SK-N-SH treated with all-trans-retinoic acid at 6 μM for 48 hours (cell line): ENCODE measurements around the gene DPYD.

ENCODE experiments used
- ATAC-seq: fragments of 200-7000 bp; cut with Tn5 transposase; 3 replicates; pipeline ENCODE4 v1.9.1; 2020; ENCODE audit warnings: mild to moderate bottlenecking, moderate library complexity
- ARNTL ChIP-seq: fragments of 450-650 bp; formaldehyde crosslinking; IDR thresholded peaks from 2 replicates; pipeline ENCODE4 v1.5.0; 2020; ENCODE audit warnings: low read depth, mild to moderate bottlenecking, moderate library complexity, borderline replicate concordance
- BACH2 ChIP-seq: fragments of 250-450 bp; sonication (Bioruptor Pico); IDR thresholded peaks from 2 replicates; pipeline ENCODE4 v1.9.0; 2021; ENCODE audit warnings: mild to moderate bottlenecking, borderline replicate concordance
- ESRRG ChIP-seq: fragments of 250-450 bp; sonication (Bioruptor Pico); IDR thresholded peaks from 2 replicates; pipeline ENCODE4 v1.6.1; 2021; ENCODE audit warnings: mild to moderate bottlenecking
- ISL1 ChIP-seq: fragments of 250-450 bp; sonication (Bioruptor Pico); IDR thresholded peaks from 2 replicates; pipeline ENCODE4 v2.1.2; 2022; ENCODE audit warnings: mild to moderate bottlenecking, moderate library complexity
- OSR1 ChIP-seq: fragments of 250-450 bp; sonication (Bioruptor Pico); IDR thresholded peaks from 2 replicates; pipeline ENCODE4 v1.8.0; 2022; ENCODE audit warnings: moderate library complexity, mild to moderate bottlenecking, inconsistent platforms
- PPARA ChIP-seq: fragments of 250-450 bp; sonication (Bioruptor Pico); IDR thresholded peaks from 2 replicates; pipeline ENCODE4 v1.5.0; 2020; ENCODE audit warnings: mild to moderate bottlenecking, borderline replicate concordance
- RARB ChIP-seq: fragments of 250-450 bp; sonication (Bioruptor Pico); IDR thresholded peaks from 2 replicates; pipeline ENCODE4 v1.8.0; 2021; ENCODE audit warnings: mild to moderate bottlenecking, moderate library complexity
- SNAI2 ChIP-seq: fragments of 250-450 bp; sonication (Bioruptor Pico); IDR thresholded peaks from 2 replicates; pipeline ENCODE4 v1.5.0; 2020; ENCODE audit warnings: mild to moderate bottlenecking, moderate library complexity
- TCF4 ChIP-seq: fragments of 250-450 bp; sonication (Bioruptor Pico); IDR thresholded peaks from 2 replicates; pipeline ENCODE4 v1.8.0; 2021; ENCODE audit warnings: mild to moderate bottlenecking, moderate library complexity, borderline replicate concordance
- TOX ChIP-seq: fragments of 250-450 bp; sonication (Bioruptor Pico); IDR thresholded peaks from 2 replicates; pipeline ENCODE4 v1.8.0; 2021; ENCODE audit warnings: mild to moderate bottlenecking, moderate library complexity, borderline replicate concordance
- ZC3H10 ChIP-seq: fragments of 250-450 bp; sonication (Bioruptor Pico); IDR thresholded peaks from 2 replicates; pipeline ENCODE4 v1.5.1; 2021; ENCODE audit warnings: mild to moderate bottlenecking, moderate library complexity
- ZFP3 ChIP-seq: fragments of 250-450 bp; sonication (Bioruptor Pico); IDR thresholded peaks from 2 replicates; pipeline ENCODE4 v1.5.0; 2020; ENCODE audit warnings: mild to moderate bottlenecking, moderate library complexity
- ZFP30 ChIP-seq: fragments of 450-650 bp; formaldehyde crosslinking; IDR thresholded peaks from 2 replicates; pipeline ENCODE4 v1.5.0; 2022; ENCODE audit warnings: mild to moderate bottlenecking, moderate library complexity
- ZNF565 ChIP-seq: fragments of 450-650 bp; formaldehyde crosslinking; conservative IDR thresholded peaks from 2 replicates; pipeline ENCODE4 v1.5.0; 2020; ENCODE audit warnings: low read depth, mild to moderate bottlenecking, moderate library complexity
- ZNF70 ChIP-seq: fragments of 450-650 bp; formaldehyde crosslinking; IDR thresholded peaks from 2 replicates; pipeline ENCODE4 v1.5.0; 2020; ENCODE audit warnings: mild to moderate bottlenecking, moderate library complexity
- ZNF8 ChIP-seq: fragments of 450-650 bp; formaldehyde crosslinking; IDR thresholded peaks from 2 replicates; pipeline ENCODE4 v1.5.0; 2020; ENCODE audit warnings: mild to moderate bottlenecking, moderate library complexity
- TF ChIP-seq, protein P1 (sequence below): fragments of 250-450 bp; sonication (Bioruptor Pico); IDR thresholded peaks from 2 replicates; pipeline ENCODE4 v1.5.1; 2020; ENCODE audit warnings: low read depth, mild to moderate bottlenecking, moderate library complexity
- TF ChIP-seq, protein P2 (sequence below): fragments of 250-450 bp; sonication (Bioruptor Pico); IDR thresholded peaks from 2 replicates; pipeline ENCODE4 v1.8.0; 2020; ENCODE audit warnings: mild to moderate bottlenecking, moderate library complexity, borderline replicate concordance
- TF ChIP-seq, protein P3 (sequence below): fragments of 250-450 bp; sonication (Bioruptor Pico); IDR thresholded peaks from 2 replicates; pipeline ENCODE4 v1.5.1; 2021; ENCODE audit warnings: mild to moderate bottlenecking, moderate library complexity
- TF ChIP-seq, protein P4 (sequence below): fragments of 250-450 bp; sonication (Bioruptor Pico); IDR thresholded peaks from 2 replicates; pipeline ENCODE4 v1.5.0; 2020; ENCODE audit warnings: mild to moderate bottlenecking, moderate library complexity

Gene DPYD

DNA sequence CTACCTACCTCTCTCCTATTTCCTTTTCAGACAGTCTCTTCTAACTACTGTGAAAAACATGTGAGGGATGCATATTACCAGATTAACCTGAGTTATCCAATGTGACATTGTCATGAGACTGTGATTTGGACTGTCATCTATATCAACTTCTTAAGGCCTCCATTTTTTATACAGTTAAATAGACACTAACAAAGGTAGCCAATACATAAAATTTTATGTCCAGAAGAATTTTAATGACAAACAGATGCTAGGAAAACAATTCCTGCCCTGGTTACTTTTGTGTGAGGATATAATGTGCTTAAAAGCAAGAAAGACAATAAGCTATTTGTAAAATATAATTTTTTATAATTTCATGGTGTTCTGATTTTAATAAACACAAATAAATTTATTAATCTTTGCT, 136.2 kb downstream of the DPYD start:
- no peak for ATAC-seq
- TF ChIP-seq, protein P1, sequence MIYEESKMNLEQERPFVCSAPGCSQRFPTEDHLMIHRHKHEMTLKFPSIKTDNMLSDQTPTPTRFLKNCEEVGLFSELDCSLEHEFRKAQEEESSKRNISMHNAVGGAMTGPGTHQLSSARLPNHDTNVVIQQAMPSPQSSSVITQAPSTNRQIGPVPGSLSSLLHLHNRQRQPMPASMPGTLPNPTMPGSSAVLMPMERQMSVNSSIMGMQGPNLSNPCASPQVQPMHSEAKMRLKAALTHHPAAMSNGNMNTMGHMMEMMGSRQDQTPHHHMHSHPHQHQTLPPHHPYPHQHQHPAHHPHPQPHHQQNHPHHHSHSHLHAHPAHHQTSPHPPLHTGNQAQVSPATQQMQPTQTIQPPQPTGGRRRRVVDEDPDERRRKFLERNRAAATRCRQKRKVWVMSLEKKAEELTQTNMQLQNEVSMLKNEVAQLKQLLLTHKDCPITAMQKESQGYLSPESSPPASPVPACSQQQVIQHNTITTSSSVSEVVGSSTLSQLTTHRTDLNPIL (CRISPR knock-in tag) = no peak
- no peak for TF ChIP-seq ZNF565 (CRISPR knock-in tag)
- TF ChIP-seq, protein P2, sequence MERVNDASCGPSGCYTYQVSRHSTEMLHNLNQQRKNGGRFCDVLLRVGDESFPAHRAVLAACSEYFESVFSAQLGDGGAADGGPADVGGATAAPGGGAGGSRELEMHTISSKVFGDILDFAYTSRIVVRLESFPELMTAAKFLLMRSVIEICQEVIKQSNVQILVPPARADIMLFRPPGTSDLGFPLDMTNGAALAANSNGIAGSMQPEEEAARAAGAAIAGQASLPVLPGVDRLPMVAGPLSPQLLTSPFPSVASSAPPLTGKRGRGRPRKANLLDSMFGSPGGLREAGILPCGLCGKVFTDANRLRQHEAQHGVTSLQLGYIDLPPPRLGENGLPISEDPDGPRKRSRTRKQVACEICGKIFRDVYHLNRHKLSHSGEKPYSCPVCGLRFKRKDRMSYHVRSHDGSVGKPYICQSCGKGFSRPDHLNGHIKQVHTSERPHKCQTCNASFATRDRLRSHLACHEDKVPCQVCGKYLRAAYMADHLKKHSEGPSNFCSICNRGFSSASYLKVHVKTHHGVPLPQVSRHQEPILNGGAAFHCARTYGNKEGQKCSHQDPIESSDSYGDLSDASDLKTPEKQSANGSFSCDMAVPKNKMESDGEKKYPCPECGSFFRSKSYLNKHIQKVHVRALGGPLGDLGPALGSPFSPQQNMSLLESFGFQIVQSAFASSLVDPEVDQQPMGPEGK = no peak
- no peak for TF ChIP-seq ZFP3
- TF ChIP-seq, protein P3, sequence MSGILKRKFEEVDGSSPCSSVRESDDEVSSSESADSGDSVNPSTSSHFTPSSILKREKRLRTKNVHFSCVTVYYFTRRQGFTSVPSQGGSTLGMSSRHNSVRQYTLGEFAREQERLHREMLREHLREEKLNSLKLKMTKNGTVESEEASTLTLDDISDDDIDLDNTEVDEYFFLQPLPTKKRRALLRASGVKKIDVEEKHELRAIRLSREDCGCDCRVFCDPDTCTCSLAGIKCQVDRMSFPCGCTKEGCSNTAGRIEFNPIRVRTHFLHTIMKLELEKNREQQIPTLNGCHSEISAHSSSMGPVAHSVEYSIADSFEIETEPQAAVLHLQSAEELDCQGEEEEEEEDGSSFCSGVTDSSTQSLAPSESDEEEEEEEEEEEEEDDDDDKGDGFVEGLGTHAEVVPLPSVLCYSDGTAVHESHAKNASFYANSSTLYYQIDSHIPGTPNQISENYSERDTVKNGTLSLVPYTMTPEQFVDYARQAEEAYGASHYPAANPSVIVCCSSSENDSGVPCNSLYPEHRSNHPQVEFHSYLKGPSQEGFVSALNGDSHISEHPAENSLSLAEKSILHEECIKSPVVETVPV (CRISPR knock-in tag) = no peak
- no peak for TF ChIP-seq RARB (CRISPR knock-in tag)
- no peak for TF ChIP-seq ZC3H10 (CRISPR knock-in tag)
- no peak for TF ChIP-seq TCF4 (CRISPR knock-in tag)
- TF ChIP-seq ESRRG (CRISPR knock-in tag) = no peak
- no peak for TF ChIP-seq ARNTL
- TF ChIP-seq ZNF8 (CRISPR knock-in tag) = no peak
- no peak for TF ChIP-seq PPARA
- TF ChIP-seq, all 23 proteins: peak for 0

DNA sequence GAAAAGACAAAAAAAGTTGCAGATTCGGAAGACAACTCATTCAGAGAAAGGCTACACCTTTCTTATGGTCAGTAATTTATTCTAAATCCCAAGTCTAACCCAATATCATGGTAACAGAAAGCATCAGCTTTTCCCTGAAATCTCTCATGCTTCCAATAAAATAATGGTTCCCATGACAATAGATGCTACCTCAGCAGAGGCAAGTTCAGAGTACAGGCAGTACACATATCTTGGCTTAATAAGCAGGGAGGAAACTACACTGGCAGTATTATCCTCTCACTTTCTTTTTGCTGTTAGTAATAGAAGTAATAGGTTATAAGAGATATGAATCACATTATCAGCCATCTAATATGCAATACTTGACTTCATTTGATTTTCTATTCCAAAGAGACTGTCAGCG, 137.1 kb downstream of the DPYD start:
- no peak for TF ChIP-seq ESRRG (CRISPR knock-in tag)
- no peak for TF ChIP-seq ARNTL
- TF ChIP-seq, protein P1 (CRISPR knock-in tag) = no peak
- TF ChIP-seq PPARA = no peak
- TF ChIP-seq, protein P4, sequence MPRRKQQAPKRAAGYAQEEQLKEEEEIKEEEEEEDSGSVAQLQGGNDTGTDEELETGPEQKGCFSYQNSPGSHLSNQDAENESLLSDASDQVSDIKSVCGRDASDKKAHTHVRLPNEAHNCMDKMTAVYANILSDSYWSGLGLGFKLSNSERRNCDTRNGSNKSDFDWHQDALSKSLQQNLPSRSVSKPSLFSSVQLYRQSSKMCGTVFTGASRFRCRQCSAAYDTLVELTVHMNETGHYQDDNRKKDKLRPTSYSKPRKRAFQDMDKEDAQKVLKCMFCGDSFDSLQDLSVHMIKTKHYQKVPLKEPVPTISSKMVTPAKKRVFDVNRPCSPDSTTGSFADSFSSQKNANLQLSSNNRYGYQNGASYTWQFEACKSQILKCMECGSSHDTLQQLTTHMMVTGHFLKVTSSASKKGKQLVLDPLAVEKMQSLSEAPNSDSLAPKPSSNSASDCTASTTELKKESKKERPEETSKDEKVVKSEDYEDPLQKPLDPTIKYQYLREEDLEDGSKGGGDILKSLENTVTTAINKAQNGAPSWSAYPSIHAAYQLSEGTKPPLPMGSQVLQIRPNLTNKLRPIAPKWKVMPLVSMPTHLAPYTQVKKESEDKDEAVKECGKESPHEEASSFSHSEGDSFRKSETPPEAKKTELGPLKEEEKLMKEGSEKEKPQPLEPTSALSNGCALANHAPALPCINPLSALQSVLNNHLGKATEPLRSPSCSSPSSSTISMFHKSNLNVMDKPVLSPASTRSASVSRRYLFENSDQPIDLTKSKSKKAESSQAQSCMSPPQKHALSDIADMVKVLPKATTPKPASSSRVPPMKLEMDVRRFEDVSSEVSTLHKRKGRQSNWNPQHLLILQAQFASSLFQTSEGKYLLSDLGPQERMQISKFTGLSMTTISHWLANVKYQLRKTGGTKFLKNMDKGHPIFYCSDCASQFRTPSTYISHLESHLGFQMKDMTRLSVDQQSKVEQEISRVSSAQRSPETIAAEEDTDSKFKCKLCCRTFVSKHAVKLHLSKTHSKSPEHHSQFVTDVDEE (CRISPR knock-in tag) = no peak
- no peak for TF ChIP-seq TOX (CRISPR knock-in tag)
- no peak for TF ChIP-seq ZNF70 (CRISPR knock-in tag)
- no peak for ATAC-seq

DNA sequence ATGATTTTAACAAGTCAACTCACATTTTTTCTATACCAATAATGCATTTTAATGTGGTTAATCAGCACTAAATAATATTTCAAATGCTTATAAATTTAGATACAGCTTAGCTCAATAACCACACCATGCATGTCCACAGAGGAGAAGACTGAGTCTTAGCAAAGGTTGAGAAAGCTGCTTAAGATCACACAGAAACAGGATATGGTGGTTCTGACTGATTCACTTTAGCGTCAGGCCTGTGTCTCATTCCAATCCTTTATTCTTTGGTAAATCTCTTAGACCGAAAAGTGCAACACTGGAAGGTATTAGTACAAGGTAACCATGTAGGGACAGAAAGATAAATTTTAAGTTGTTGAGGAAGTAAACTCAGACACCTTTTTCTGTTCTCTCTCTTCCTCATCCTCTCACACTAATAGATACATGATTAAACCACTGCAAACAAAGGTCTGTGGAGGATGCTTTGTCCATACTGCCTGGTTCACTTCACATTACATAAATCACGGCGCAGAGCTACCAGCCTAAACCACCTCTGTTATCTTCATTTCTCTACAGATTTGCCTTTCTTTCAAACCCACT, 139.0 kb downstream of the DPYD start:
- ATAC-seq = no peak
- TF ChIP-seq, protein P4 (CRISPR knock-in tag) = no peak
- TF ChIP-seq SNAI2 (CRISPR knock-in tag) = no peak
- TF ChIP-seq ISL1 (CRISPR knock-in tag) = no peak
- TF ChIP-seq ZC3H10 (CRISPR knock-in tag) = no peak
- TF ChIP-seq, protein P2 = no peak
- TF ChIP-seq TCF4 (CRISPR knock-in tag) = no peak
- no peak for TF ChIP-seq BACH2 (CRISPR knock-in tag)
- no peak for TF ChIP-seq ZNF8 (CRISPR knock-in tag)
- no peak for TF ChIP-seq OSR1 (CRISPR knock-in tag)
- TF ChIP-seq ZNF70 (CRISPR knock-in tag) = no peak
- TF ChIP-seq ZFP30 (CRISPR knock-in tag) = no peak
- TF ChIP-seq ZNF565 (CRISPR knock-in tag) = no peak
